PC-3 (cell line): Measurements from ENCODE around the gene KCTD2.

Source experiments
- CTCF ChIP-seq: fragments of 300-600 bp; sonication (generic); conservative IDR thresholded peaks from 2 replicates; pipeline ENCODE4 v1.5.1; 2017; ENCODE audit warnings: antibody characterized with exemption, low read depth, mild to moderate bottlenecking, low read length
- EZH2 ChIP-seq: fragments of 300-600 bp; sonication (generic); IDR thresholded peaks from one replicate; pipeline ENCODE4 v1.6.1; 2017; ENCODE audit warnings: antibody characterized with exemption, mild to moderate bottlenecking, low read length; ENCODE audit not compliant: unreplicated experiment
- EZH2phosphoT487 ChIP-seq: fragments of 300-600 bp; sonication (generic); IDR thresholded peaks from 2 replicates; pipeline ENCODE4 v1.6.1; 2018; ENCODE audit warnings: mild to moderate bottlenecking, antibody characterized with exemption, low read length, borderline replicate concordance

GRCh38 chr17:75090871-75091854 is 44.1 kb downstream of the KCTD2 start:
- TF ChIP-seq CTCF, result no peak
- no peak for TF ChIP-seq EZH2
- no peak for TF ChIP-seq EZH2phosphoT487
